NCI-H2227 (cell line): ENCODE data around the gene C10orf143.

Experiments used
- DNase-seq: peaks from one replicate; lab custom pipeline; 2025; ENCODE audit not compliant: unreplicated experiment; lab: John Stamatoyannopoulos, UW

The C10orf143 gene

GRCh38 chr10:130016993-130017630 is 93.5 kb downstream of the C10orf143 start:
- no peak for DNase-seq

- DNase-seq, result no peak
These were observed 94.5 kb downstream of the C10orf143 start for GRCh38 chr10:130016095-130016494.

- DNase-seq, result no peak
These were observed 95.4 kb downstream of the C10orf143 start for GRCh38 chr10:130015075-130015695.

GRCh38 chr10:130014263-130015074 is 96.2 kb downstream of the C10orf143 start:
- no peak for DNase-seq
